ENCODE measurements around the gene CCIN. TPM values are rescaled to one million over a fixed set of nuclear protein-coding genes. Genes with fewer than 3 reads are reported as not detected.

Gene CCIN
- total RNA-seq, 1 donor from 2014 or later, result not detected

DNA sequence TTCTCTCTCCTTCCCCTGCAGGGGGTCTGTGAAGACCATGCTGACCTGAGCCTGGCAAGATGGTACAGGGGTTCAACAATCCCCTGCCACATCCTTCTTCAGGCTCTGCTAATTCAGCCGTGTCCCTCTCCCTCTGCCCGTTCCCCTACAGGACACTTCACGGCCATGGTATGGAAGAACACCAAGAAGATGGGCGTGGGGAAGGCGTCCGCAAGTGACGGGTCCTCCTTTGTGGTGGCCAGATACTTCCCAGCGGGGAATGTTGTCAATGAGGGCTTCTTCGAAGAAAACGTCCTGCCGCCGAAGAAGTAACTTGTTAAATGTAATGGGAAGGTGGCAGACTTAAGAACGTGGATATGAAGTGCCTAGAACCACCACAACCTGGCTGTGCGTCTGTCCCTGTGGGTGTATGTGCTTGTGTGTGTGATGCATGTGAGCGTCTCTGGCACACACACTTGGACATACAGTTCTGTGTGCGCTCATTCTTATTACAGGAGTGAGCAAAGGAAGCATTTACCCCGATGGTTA, 6.9 kb upstream of the CCIN start:
- no peak overlapping the region for H3K9ac ChIP-seq
- no peaks in the 10 kb centered on the region for H3K9me3 ChIP-seq (ENCODE audit: low read depth)
- peaks cover 30% of the 10 kb centered on the region for H3F3A ChIP-seq (ENCODE audit: low read depth)
- Mint-ChIP-seq H3K36me3 (peaks cover 7% of the 10 kb centered on the region), H3K4me3 (no peak overlapping the region), H3K4me1 (peaks cover 35% of the 10 kb centered on the region), H3K27ac (peak overlapping the region; percentile 57), H3K9me3 (peaks cover 12% of the 10 kb centered on the region), H3K27me3 (ENCODE audit: insufficient read depth, low read depth) (peaks cover 13% of the 10 kb centered on the region)
- no peak overlapping the region for H3K4me3 ChIP-seq
- no peaks in the 10 kb centered on the region for H3K79me2 ChIP-seq (ENCODE audit: low read depth)
- no peaks in the 10 kb centered on the region for H3K36me3 ChIP-seq
- no peak for DNase-seq (ENCODE audit: low spot score)
- H3K27ac ChIP-seq, result no peak overlapping the region
- TF ChIP-seq, protein P1, sequence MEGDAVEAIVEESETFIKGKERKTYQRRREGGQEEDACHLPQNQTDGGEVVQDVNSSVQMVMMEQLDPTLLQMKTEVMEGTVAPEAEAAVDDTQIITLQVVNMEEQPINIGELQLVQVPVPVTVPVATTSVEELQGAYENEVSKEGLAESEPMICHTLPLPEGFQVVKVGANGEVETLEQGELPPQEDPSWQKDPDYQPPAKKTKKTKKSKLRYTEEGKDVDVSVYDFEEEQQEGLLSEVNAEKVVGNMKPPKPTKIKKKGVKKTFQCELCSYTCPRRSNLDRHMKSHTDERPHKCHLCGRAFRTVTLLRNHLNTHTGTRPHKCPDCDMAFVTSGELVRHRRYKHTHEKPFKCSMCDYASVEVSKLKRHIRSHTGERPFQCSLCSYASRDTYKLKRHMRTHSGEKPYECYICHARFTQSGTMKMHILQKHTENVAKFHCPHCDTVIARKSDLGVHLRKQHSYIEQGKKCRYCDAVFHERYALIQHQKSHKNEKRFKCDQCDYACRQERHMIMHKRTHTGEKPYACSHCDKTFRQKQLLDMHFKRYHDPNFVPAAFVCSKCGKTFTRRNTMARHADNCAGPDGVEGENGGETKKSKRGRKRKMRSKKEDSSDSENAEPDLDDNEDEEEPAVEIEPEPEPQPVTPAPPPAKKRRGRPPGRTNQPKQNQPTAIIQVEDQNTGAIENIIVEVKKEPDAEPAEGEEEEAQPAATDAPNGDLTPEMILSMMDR (IDR thresholded peaks at IDR 0.05), result no peak
- TF ChIP-seq EZH2 (IDR thresholded peaks at IDR 0.05), result no peak
- TF ChIP-seq EZH2phosphoT487 (IDR thresholded peaks at IDR 0.05), result no peak
- no peaks in the 10 kb centered on the region for H4K20me1 ChIP-seq (ENCODE audit: low read depth)
- H3K4me1 ChIP-seq, result peaks cover 20% of the 10 kb centered on the region
- no peak overlapping the region for H2AFZ ChIP-seq (replicated peaks)
- no peaks in the 10 kb centered on the region for H3K27me3 ChIP-seq
- no peak overlapping the region for H3K4me2 ChIP-seq

DNA sequence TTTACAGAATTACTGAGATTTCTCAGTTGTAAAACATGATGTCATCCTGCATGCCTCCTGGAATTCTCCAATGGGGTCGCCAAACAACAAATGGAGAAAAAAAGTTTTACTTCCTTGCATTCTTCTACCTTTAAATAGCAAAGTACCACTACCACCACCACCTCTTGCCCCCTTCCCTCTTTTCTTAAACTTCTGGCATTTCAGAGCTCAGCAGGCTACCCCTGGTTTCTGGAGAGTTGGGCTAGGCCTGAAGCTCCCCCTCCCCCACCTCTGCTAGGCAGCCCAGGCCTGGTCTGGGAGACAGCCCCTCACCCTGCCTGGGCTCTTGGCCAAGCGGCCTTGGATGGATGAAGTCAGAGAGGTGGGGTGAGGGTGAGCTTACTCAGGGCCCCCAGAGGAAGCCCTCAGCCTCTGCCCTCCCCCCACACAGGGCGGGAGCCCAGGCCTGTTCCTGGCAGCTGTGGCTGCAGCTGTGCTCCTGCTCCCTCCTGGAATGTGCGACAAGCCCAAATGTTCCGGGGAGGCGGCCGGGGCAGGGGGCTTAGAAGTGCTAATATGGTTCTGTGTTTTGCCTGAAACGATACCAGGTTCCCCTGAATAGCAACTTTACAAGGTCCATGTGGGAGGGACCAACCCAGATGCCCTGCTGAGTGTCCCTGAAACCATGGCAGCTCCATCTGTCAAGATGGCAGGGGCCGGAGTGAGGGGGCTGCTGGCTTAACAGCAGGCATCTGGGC, 6.0 kb upstream of the CCIN start:
- peak overlapping the region; percentile 63 for H3K4me3 Mint-ChIP-seq
- Histone ChIP-seq H3K4me3 (no peak overlapping the region), H3K4me2 (peak overlapping the region; percentile 21), H3K36me3 (no peaks in the 10 kb centered on the region), H2AFZ (replicated peaks) (peak overlapping the region; percentile 45), H3F3A (ENCODE audit: low read depth) (peaks cover 30% of the 10 kb centered on the region), H3K4me1 (peaks cover 20% of the 10 kb centered on the region), H3K9ac (no peak overlapping the region), H3K9me3 (ENCODE audit: low read depth) (no peaks in the 10 kb centered on the region), H3K79me2 (ENCODE audit: low read depth) (no peaks in the 10 kb centered on the region), H3K27ac (peak overlapping the region; percentile 34), H3K27me3 (no peaks in the 10 kb centered on the region), H4K20me1 (ENCODE audit: low read depth) (no peaks in the 10 kb centered on the region)
- H3K36me3 Mint-ChIP-seq, result peaks cover 6% of the 10 kb centered on the region
- peaks cover 3% of the 10 kb centered on the region for H3K9me3 Mint-ChIP-seq
- peak; percentile 76 for DNase-seq (ENCODE audit: low spot score)
- peaks cover 17% of the 10 kb centered on the region for H3K27me3 Mint-ChIP-seq (ENCODE audit: insufficient read depth, low read depth)
- TF ChIP-seq, protein P1 (IDR thresholded peaks at IDR 0.05), result no peak
- TF ChIP-seq EZH2 (IDR thresholded peaks at IDR 0.05) (no peak), EZH2phosphoT487 (IDR thresholded peaks at IDR 0.05) (no peak)
- H3K4me1 Mint-ChIP-seq, result peaks cover 35% of the 10 kb centered on the region
- H3K27ac Mint-ChIP-seq, result peak overlapping the region; percentile 100

DNA sequence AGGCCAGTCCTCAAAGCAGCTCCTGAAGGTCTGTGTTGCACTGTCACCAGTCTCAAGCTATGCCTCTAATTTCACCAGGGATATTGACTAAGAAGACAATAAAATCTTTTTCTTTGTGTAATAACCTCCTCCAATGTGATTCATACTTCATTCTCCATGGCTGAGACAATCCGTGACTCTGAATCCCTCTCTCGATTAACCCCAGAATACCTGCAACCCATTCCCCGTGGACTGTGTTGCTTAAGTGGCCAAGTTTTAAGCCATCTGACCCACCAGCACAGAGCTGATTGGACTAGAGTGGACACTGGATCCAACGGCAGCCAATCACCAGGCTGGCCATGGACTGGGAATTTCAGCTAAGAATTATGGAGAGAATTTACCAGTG, 5.4 kb upstream of the CCIN start:
- H3K9ac ChIP-seq, result no peak overlapping the region
- peaks cover 35% of the 10 kb centered on the region for H3K4me1 Mint-ChIP-seq
- H3K4me3 ChIP-seq, result no peak overlapping the region
- no peaks in the 10 kb centered on the region for H4K20me1 ChIP-seq (ENCODE audit: low read depth)
- H3K27me3 Mint-ChIP-seq (ENCODE audit: insufficient read depth, low read depth), result peaks cover 17% of the 10 kb centered on the region
- no peak overlapping the region for H2AFZ ChIP-seq (replicated peaks)
- H3K36me3 Mint-ChIP-seq, result peaks cover 3% of the 10 kb centered on the region
- H3F3A ChIP-seq (ENCODE audit: low read depth), result peaks cover 30% of the 10 kb centered on the region
- no peaks in the 10 kb centered on the region for H3K27me3 ChIP-seq
- H3K79me2 ChIP-seq (ENCODE audit: low read depth), result no peaks in the 10 kb centered on the region
- no peak overlapping the region for H3K4me2 ChIP-seq
- H3K4me1 ChIP-seq, result peaks cover 20% of the 10 kb centered on the region
- DNase-seq (ENCODE audit: low spot score), result no peak
- peak overlapping the region; percentile 63 for H3K4me3 Mint-ChIP-seq
- no peaks in the 10 kb centered on the region for H3K9me3 Mint-ChIP-seq
- no peak for TF ChIP-seq EZH2phosphoT487 (IDR thresholded peaks at IDR 0.05)
- no peak for TF ChIP-seq EZH2 (IDR thresholded peaks at IDR 0.05)
- TF ChIP-seq, protein P1 (IDR thresholded peaks at IDR 0.05), result no peak
- H3K27ac ChIP-seq, result peak overlapping the region; percentile 34
- H3K36me3 ChIP-seq, result no peaks in the 10 kb centered on the region
- peak overlapping the region; percentile 93 for H3K27ac Mint-ChIP-seq
- no peaks in the 10 kb centered on the region for H3K9me3 ChIP-seq (ENCODE audit: low read depth)

Measured in neural progenitor cell (in vitro differentiated cells).